ENCODE measurements around the gene GCN1.

Gene GCN1

GRCh38 chr12:120181991-120182631 lies 12.4 kb downstream of the GCN1 start:
- DNase-seq (ENCODE audit: low read depth in 1 of 2, low spot score in 1 of 2), result no peak

GRCh38 chr12:120180975-120181374 lies 13.5 kb downstream of the GCN1 start:
- no peak for DNase-seq (ENCODE audit: low read depth in 1 of 2, low spot score in 1 of 2)

- DNase-seq (ENCODE audit: low read depth in 1 of 2, low spot score in 1 of 2), result no peak
These were observed 19.0 kb downstream of the GCN1 start for GRCh38 chr12:120175537-120175936.

GRCh38 chr12:120175062-120175461 lies 19.5 kb downstream of the GCN1 start:
- no peak for DNase-seq (ENCODE audit: low read depth in 1 of 2, low spot score in 1 of 2)

- no peak for DNase-seq (ENCODE audit: low read depth in 1 of 2, low spot score in 1 of 2)
These were observed 22.5 kb downstream of the GCN1 start for GRCh38 chr12:120172053-120172452.

DNA sequence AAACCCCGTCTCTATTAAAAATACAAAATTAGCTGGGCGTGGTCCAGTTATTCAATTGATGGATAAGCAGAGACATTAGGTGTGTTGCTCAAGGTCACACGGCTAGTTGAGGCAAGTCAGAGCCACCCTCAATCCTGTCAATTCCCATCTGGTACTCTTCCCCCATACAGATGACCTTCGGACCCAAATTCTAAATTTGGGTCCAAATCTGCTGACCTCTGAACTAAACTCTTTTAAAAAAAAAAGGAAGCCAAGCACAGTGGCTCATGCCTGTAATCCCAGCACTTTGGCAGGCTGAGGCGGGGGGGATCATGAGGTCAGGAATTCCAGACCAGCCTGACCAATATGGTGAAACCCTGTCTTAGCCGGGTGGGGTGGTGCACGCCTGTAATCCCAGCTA lies 23.9 kb downstream of the GCN1 start:
- DNase-seq (ENCODE audit: low read depth in 1 of 2, low spot score in 1 of 2), result no peak

- DNase-seq (ENCODE audit: low read depth in 1 of 2, low spot score in 1 of 2), result no peak
These were observed 24.6 kb downstream of the GCN1 start for GRCh38 chr12:120169946-120170345.

DNA sequence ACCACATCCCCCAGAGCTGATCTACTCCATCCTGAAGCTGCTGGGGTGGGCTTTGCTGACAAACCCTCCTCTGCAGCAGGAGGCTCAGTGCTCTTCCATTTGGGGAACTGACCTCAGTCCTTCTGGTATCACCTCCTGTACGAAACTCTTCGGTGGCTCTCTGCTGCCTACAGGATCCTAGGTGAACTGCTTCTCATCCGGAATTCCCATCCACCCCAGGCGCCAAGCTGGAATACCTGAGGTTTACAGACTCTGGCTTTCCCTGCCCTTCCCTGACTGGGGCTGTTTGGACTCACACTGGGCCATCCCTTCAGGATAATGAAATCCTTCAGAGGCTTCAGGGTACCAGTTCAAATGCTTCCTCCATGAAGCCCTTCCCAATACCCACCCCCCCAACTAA lies 26.2 kb downstream of the GCN1 start:
- no peak for DNase-seq (ENCODE audit: low read depth in 1 of 2, low spot score in 1 of 2)

DNA sequence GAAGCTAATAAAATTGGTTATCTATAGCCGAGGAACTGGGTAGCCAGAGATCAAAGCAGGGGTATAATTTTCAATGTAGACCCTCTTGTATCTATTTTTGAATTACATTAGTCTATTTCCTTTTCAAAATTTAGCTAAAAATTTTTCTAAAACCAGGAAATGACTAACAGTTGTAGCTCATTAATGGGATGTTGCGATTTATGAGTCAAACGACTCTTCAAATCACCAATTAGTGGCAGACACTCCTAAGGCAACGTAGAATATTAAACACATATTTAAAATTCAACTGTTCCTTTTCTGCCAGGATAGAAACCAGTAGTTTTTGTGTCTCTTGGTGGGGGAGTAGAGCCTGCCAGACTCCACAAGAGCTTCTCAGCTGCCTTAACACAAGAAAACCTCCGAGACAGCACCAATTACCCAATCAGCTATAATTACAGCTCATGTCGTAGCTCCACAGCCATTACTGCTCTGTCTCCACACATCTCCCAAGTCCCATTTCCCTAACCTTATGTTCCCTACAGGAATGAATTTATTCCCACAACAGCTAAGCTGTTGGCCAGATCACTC lies 26.9 kb downstream of the GCN1 start:
- no peak for DNase-seq (ENCODE audit: low read depth in 1 of 2, low spot score in 1 of 2)

DNA sequence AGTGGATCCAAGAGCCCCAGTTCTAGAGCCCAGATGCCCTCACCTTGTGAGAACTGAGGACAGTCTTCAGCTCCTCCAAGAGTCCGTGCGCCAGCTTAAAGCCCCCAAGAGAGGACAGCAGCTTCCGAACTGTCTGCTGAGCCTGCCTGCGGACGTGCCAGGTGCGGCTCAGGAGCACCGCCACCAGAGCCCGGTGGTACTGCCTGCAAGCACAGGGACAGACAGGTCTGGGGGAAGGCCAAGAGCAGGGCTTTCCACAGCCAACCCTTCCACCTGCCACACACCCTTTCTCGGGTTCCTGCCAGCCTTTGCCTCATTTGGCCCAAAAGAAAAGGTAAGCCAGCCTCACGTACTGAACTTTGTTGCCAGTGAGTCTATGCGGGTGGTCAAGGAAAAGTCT lies 30.2 kb downstream of the GCN1 start:
- DNase-seq (ENCODE audit: low read depth in 1 of 2, low spot score in 1 of 2), result no peak

- DNase-seq (ENCODE audit: low read depth in 1 of 2, low spot score in 1 of 2), result no peak
These were observed 31.8 kb downstream of the GCN1 start for GRCh38 chr12:120162763-120163162.

DNA sequence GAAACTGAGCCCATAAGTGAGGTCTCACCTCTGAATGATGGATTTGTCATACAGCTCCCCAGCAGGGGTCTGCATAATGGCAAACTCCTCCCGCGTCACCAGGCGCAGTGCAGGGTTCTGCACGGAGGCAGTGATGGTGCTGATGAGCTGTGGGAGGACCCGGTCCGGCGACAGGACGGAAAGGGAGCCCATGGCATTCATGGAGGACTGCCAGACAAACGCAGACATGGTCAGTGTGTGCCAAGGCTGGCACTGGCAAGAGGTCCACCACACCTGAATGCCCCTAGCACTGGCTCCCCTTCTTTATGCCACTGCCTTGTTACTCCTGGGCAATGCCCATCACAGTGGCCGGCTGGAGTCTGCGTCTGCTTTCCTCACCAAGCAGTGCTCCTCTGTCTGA lies 32.7 kb downstream of the GCN1 start:
- no peak for DNase-seq (ENCODE audit: low read depth in 1 of 2, low spot score in 1 of 2)

DNA sequence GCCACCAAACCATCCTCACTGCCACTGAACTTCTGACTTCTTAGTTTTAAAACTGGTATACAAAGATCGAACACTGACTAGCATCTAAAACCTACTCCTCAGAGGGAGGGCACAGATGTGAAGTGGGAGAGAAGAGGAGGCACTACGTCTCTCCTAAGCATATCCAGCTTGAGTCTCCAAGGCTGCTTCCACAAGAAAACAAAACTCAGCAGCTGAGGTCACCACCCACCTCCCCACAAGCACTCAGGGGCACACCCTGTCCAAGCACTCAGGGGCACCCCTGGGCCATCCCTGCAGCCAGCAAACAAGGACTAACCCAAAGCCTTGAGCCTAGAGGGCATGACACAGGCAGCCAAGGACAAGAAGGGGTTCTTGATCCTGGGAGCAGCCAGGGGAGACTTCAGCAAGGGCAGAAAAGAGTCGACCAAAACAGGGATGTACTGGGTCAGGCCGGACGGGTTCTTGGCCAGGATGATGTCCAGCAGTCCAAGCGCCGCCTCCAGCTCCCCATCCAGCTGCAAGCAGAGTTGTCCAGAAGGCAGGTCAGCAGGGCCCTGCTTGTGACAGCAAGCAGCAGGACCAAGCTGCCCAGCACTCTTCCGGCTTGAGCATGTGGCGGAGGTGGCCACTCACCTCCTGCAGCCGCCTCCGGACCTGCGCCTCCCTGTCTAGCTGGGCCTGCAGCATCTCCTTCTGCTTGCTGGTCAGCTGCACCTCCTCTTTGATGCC lies 34.8 kb downstream of the GCN1 start:
- no peak for DNase-seq (ENCODE audit: low read depth in 1 of 2, low spot score in 1 of 2)

DNA sequence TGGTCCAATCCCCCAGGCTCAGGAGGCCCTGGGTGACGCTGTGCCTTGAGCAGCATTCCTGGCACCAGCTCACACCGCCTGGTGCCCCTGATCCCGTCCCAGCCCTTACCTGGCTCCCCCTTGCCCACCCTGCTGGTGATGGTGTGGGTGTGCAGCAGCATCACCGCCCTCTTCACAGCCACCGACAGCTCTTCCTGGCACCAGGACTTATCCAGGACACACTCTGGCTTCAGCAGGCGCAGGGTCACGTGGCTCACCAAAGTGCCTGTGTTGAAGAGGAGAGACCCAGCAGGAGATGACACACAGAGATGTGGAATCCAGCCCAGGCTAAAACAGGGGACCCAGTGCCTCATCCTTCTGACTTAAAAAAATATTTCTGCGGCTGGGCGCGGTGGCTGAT lies 36.2 kb downstream of the GCN1 start:
- DNase-seq (ENCODE audit: low read depth in 1 of 2, low spot score in 1 of 2), result no peak

DNA sequence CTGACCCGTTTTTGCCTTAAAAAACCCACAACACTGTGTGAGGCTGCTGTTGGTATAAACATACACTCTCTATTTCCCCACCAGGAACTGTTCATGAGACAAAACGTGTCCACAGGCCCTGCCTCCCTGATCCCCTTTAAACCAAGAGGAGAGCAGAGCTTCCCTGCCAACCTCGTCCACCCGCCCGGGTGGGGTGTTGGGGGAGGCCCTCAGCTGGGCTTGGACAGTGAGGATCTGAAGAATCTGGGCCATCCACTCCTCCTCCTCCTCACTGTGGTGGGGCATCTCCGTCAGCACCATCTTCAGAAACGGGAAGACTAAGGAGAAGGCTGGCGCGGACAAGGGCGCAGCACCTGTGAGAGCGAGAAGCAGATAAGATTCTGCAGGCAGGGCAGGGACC lies 36.8 kb downstream of the GCN1 start:
- no peak for DNase-seq (ENCODE audit: low read depth in 1 of 2, low spot score in 1 of 2)

DNA sequence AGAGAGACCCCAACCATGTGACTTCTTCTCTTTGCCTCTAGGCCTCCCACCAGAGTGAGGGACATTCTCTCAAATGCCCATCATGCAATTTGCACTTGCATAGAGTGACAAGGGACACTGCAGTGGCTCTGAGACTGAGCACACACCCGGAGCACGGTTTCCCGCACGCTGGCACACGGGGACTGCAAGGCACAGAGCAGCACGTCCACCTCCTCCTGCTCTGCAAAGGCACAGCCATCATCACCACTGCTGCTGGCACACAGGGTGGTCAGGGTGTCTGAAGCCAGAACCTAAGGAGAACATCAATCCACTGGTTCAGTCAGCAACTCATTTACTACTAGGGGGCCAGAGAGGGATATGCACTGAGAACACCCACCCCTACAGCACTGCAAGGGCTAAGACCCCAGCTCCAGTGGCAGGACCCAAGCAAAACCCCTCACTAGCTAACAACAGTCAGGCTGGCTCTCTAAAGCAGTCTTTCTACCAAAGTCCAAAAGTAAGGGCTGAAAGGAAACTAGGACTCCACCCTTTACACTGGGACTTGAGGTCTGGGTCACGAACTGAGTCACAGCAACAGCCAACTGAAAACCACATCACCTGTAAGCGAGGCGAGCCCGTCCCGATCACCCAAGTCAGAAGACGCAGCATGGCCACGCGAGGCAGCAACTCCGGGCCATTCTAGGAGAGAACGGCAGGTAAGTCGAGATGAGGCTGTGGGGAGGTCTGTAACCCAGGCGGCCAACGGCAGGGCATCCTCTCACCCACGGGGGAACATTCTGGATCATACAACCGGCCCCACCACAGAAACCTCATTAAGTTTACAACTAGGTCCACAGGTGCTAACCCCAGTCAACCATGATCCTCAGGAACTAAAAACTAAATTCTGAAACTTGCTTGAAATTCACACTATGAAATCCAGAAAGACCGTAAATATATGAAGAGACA lies 37.9 kb downstream of the GCN1 start:
- no peak for DNase-seq (ENCODE audit: low read depth in 1 of 2, low spot score in 1 of 2)

- no peak for DNase-seq (ENCODE audit: low read depth in 1 of 2, low spot score in 1 of 2)
These were observed 39.4 kb downstream of the GCN1 start for GRCh38 chr12:120155072-120155471.

DNA sequence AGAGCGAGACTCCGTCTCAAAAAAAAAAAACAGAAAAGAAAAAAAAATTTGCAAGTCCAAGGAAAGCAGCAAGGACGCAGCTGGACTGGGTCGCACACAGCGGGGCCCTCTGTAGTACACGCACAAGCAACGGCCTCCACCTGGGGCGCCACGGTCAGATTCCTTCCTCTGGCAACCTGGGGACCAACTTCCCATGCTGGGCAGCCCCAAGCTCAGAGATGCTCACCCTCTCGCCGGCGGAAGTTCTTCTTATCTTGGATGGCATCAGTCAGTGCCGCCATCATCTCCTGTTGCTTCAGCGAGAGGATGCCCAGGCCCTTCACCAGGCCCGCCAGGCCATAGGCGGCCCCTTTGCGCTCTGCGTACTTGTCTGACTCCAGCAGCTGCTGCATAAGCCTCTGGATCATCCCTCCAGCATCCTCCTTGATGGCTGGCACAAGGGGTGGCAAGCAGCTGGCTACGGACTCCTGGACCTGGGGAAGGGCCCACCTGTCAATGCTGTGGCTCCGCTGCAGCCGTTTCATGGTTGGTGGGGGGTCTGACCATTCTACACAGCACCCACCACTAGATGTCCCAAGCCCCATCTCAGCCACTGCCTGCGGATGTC lies 43.5 kb downstream of the GCN1 start:
- no peak for DNase-seq (ENCODE audit: low read depth in 1 of 2, low spot score in 1 of 2)

DNA sequence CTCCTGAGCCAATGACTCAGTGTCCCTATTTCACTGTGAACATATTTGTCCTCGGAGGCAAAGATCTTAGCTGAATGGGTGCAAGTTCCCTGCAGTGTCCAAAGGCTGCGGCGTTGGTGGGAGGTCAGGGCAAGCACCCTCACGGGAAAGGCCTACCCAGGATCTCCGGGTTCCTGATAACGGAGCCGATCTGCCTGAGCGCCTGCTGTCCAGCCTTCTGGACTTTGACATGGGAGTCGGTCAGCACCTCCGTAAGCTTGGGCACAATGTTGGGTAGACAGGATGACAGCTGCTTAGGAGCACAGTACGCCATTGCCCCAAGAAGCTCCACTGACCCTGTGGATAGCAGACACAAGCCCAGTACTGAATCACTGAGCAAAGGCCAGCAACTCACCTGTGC lies 46.5 kb downstream of the GCN1 start:
- no peak for DNase-seq (ENCODE audit: low read depth in 1 of 2, low spot score in 1 of 2)

- no peak for DNase-seq (ENCODE audit: low read depth in 1 of 2, low spot score in 1 of 2)
These were observed 49.4 kb downstream of the GCN1 start for GRCh38 chr12:120145164-120145563.

DNA sequence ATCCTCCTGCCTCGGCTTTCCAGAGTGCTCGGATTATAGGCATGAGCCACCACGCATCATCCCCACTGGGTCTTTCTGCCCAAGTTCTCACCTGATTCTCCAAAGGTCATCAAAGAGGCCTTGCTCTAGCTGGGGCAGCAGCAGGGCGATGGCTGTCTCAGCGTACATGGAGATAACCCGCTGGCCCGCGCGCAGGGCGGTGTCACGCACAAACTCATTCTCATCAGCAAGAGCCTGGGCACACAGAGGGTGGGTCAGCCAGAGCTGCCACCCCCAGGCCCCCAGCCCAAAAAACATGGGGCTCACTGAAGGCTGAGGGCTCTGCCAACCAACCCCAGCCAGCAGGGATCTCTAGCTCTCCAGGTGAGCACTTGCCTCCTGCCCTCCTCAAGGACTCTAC lies 50.3 kb downstream of the GCN1 start:
- DNase-seq (ENCODE audit: low read depth in 1 of 2, low spot score in 1 of 2), result no peak
